KMS-11 (cell line): ENCODE measurements around the gene UMODL1.

Experiments
- H2AFZ ChIP-seq: fragments of 200-600 bp; sonication (generic); 2 replicates; pipeline ENCODE4 v1.6.1; 2016; ENCODE audit warnings: antibody characterized with exemption, mixed run types, low read depth
- H3K27ac ChIP-seq: fragments of 200-600 bp; sonication (generic); 2 replicates; pipeline ENCODE4 v1.6.1; 2016; ENCODE audit warnings: mild to moderate bottlenecking, mixed run types
- H3K27me3 ChIP-seq: fragments of 200-600 bp; sonication (generic); 2 replicates; pipeline ENCODE4 v1.6.1; 2017; ENCODE audit warnings: mild to moderate bottlenecking, low read depth, mixed run types, moderate library complexity; ENCODE audit not compliant: insufficient read depth
- H3K36me3 ChIP-seq: fragments of 200-600 bp; sonication (generic); 2 replicates; pipeline ENCODE4 v1.6.1; 2017; ENCODE audit warnings: mild to moderate bottlenecking, mixed run types; ENCODE audit not compliant: insufficient read depth
- H3K4me1 ChIP-seq: fragments of 200-600 bp; sonication (generic); 2 replicates; pipeline ENCODE4 v1.6.1; 2016; ENCODE audit warnings: mild to moderate bottlenecking, low read depth, mixed run types; ENCODE audit not compliant: poor library complexity, severe bottlenecking
- H3K4me2 ChIP-seq: fragments of 200-600 bp; sonication (generic); 2 replicates; pipeline ENCODE4 v1.7.0; 2016; ENCODE audit warnings: mild to moderate bottlenecking, mixed run types
- H3K4me3 ChIP-seq: fragments of 200-600 bp; sonication (generic); IDR thresholded peaks from 2 replicates; pipeline ENCODE4 v1.6.1; 2017; ENCODE audit warnings: low read depth, low read length, mixed read lengths; ENCODE audit not compliant: insufficient read depth
- H3K79me2 ChIP-seq: fragments of 200-600 bp; sonication (generic); 2 replicates; pipeline ENCODE4 v1.6.1; 2016; ENCODE audit warnings: low read depth, mixed run types; ENCODE audit not compliant: insufficient read depth
- H3K9ac ChIP-seq: fragments of 200-600 bp; sonication (generic); 2 replicates; pipeline ENCODE4 v1.6.1; 2016; ENCODE audit warnings: mild to moderate bottlenecking, mixed run types
- H4K20me1 ChIP-seq: fragments of 200-600 bp; sonication (generic); 2 replicates; pipeline ENCODE4 v1.6.1; 2016; ENCODE audit warnings: mild to moderate bottlenecking, mixed run types; ENCODE audit not compliant: insufficient read depth
- CTCF ChIP-seq: fragments of 200-600 bp; sonication (generic); conservative IDR thresholded peaks from 2 replicates; pipeline ENCODE4 v1.6.1; 2017; ENCODE audit warnings: low read depth, mild to moderate bottlenecking, antibody characterized with exemption, low read length, moderate library complexity, mixed read lengths

Gene UMODL1

GRCh38 chr21:42089093-42089631, 18.0 kb downstream of the UMODL1 start:
- H3K4me1 ChIP-seq, result peaks cover 5% of the 10 kb centered on the region
- no peak overlapping the region for H3K4me2 ChIP-seq

GRCh38 chr21:42089665-42090310, 18.7 kb downstream of the UMODL1 start:
- Histone ChIP-seq H3K9ac (no peak overlapping the region), H3K79me2 (no peaks in the 10 kb centered on the region), H3K4me3 (no peak overlapping the region), H3K27ac (no peak overlapping the region), H4K20me1 (no peaks in the 10 kb centered on the region), H3K36me3 (no peaks in the 10 kb centered on the region), H3K4me2 (no peak overlapping the region), H3K27me3 (no peaks in the 10 kb centered on the region; the same call in 1 of the 2 replicates), H2AFZ (no peak overlapping the region), H3K4me1 (peaks cover 5% of the 10 kb centered on the region)
- TF ChIP-seq CTCF, result no peak

More at GRCh38 chr21:42089093-42089631, 18.0 kb downstream of the UMODL1 start:
- no peak overlapping the region for H2AFZ ChIP-seq
- no peaks in the 10 kb centered on the region for H4K20me1 ChIP-seq
- no peaks in the 10 kb centered on the region; the same call in 1 of the 2 replicates for H3K27me3 ChIP-seq
- no peaks in the 10 kb centered on the region for H3K36me3 ChIP-seq
- no peak for TF ChIP-seq CTCF
- no peak overlapping the region for H3K27ac ChIP-seq
- no peak overlapping the region for H3K9ac ChIP-seq
- H3K4me3 ChIP-seq, result no peak overlapping the region
- H3K79me2 ChIP-seq, result no peaks in the 10 kb centered on the region

- Histone ChIP-seq H2AFZ (no peak overlapping the region), H3K79me2 (no peaks in the 10 kb centered on the region), H3K27me3 (no peaks in the 10 kb centered on the region; the same call in 1 of the 2 replicates), H3K4me1 (peaks cover 5% of the 10 kb centered on the region), H3K36me3 (no peaks in the 10 kb centered on the region), H3K27ac (no peak overlapping the region), H3K4me3 (no peak overlapping the region), H3K4me2 (no peak overlapping the region), H4K20me1 (no peaks in the 10 kb centered on the region), H3K9ac (no peak overlapping the region)
- no peak for TF ChIP-seq CTCF
These were observed 20.9 kb downstream of the UMODL1 start for GRCh38 chr21:42091899-42092508.

GRCh38 chr21:42092771-42093170, 21.7 kb downstream of the UMODL1 start:
- no peak overlapping the region for H3K4me2 ChIP-seq
- TF ChIP-seq CTCF, result no peak

More at GRCh38 chr21:42092771-42093170, 21.7 kb downstream of the UMODL1 start:
- Histone ChIP-seq H3K9ac (no peak overlapping the region), H3K4me1 (peaks cover 5% of the 10 kb centered on the region), H3K36me3 (no peaks in the 10 kb centered on the region), H4K20me1 (no peaks in the 10 kb centered on the region), H2AFZ (no peak overlapping the region), H3K27me3 (no peaks in the 10 kb centered on the region; the same call in 1 of the 2 replicates), H3K27ac (no peak overlapping the region), H3K79me2 (no peaks in the 10 kb centered on the region), H3K4me3 (no peak overlapping the region)
